GM23338 (cell line): ENCODE measurements around the gene TXNDC9. TPM values are rescaled to one million over a fixed set of nuclear protein-coding genes. Genes with fewer than 3 reads are reported as not detected.
A peak's percentile ranks its signal among the peaks of the same experiment; 100 is the strongest.

Experiments
- ATAC-seq: fragments of 200-7000 bp; cut with Tn5 transposase; 3 replicates; pipeline ENCODE4 v1.9.1; 2020
- DNase-seq: peaks from one replicate; pipeline ENCODE4 v3.0.0-alpha.2; 2015; ENCODE audit warnings: low spot score
- H2AFZ ChIP-seq: fragments of 200-600 bp; sonication (generic); 2 replicates; pipeline ENCODE4 v1.8.0; 2016; ENCODE audit warnings: antibody characterized with exemption, mild to moderate bottlenecking, moderate library complexity
- H3F3A ChIP-seq: fragments of 200-600 bp; sonication (generic); replicated peaks from 2 replicates; pipeline ENCODE4 v1.8.0; 2017; ENCODE audit warnings: antibody characterized with exemption, mixed run types, low read depth
- H3K27ac ChIP-seq: fragments of 200-600 bp; sonication (generic); 2 replicates; pipeline ENCODE4 v1.6.1; 2016; ENCODE audit warnings: low read depth
- H3K27me3 ChIP-seq: fragments of 200-600 bp; sonication (generic); 2 replicates; pipeline ENCODE4 v1.8.0; 2016; ENCODE audit warnings: mild to moderate bottlenecking, mixed run types, moderate library complexity; ENCODE audit not compliant: insufficient read depth
- H3K36me3 ChIP-seq: fragments of 200-600 bp; sonication (generic); 2 replicates; pipeline ENCODE4 v1.8.0; 2016; ENCODE audit warnings: mild to moderate bottlenecking; ENCODE audit not compliant: insufficient read depth
- H3K4me1 ChIP-seq: fragments of 200-600 bp; sonication (generic); 2 replicates; pipeline ENCODE4 v1.8.0; 2016; ENCODE audit warnings: mild to moderate bottlenecking, moderate library complexity; ENCODE audit not compliant: insufficient read depth
- H3K4me2 ChIP-seq: fragments of 200-600 bp; sonication (generic); 2 replicates; pipeline ENCODE4 v1.7.1; 2017; ENCODE audit warnings: mixed run types
- H3K4me3 ChIP-seq: fragments of 200-600 bp; sonication (generic); 2 replicates; pipeline ENCODE4 v1.6.1; 2016; ENCODE audit warnings: mixed run types
- H3K79me2 ChIP-seq: fragments of 200-600 bp; sonication (generic); replicated peaks from 2 replicates; pipeline ENCODE4 v1.8.0; 2017; ENCODE audit warnings: mild to moderate bottlenecking; ENCODE audit not compliant: insufficient read depth
- H3K9me2 ChIP-seq: fragments of 200-600 bp; sonication (generic); 2 replicates; pipeline ENCODE4 v1.8.0; 2017; ENCODE audit not compliant: insufficient read depth
- H4K20me1 ChIP-seq: fragments of 200-600 bp; sonication (generic); replicated peaks from 2 replicates; pipeline ENCODE4 v1.8.0; 2017; ENCODE audit warnings: mild to moderate bottlenecking; ENCODE audit not compliant: insufficient read depth
- H3K27ac Mint-ChIP-seq: 2 replicates; pipeline ENCODE4 v1.8.0; 2020; ENCODE audit warnings: inconsistent platforms, mild to moderate bottlenecking, moderate library complexity, mixed read lengths
- H3K27me3 Mint-ChIP-seq: 3 replicates; pipeline ENCODE4 v1.8.0; 2022; ENCODE audit warnings: low read depth, mild to moderate bottlenecking, moderate library complexity, mixed read lengths, inconsistent platforms; ENCODE audit not compliant: insufficient read depth, poor library complexity
- H3K36me3 Mint-ChIP-seq: 3 replicates; pipeline ENCODE4 v1.8.0; 2021; ENCODE audit warnings: low read depth, mild to moderate bottlenecking, inconsistent platforms, moderate library complexity, mixed read lengths
- H3K4me1 Mint-ChIP-seq: 3 replicates; pipeline ENCODE4 v1.8.0; 2020; ENCODE audit warnings: mild to moderate bottlenecking, inconsistent platforms, mixed read lengths
- H3K4me3 Mint-ChIP-seq: 3 replicates; pipeline ENCODE4 v1.8.0; 2021; ENCODE audit warnings: moderate library complexity, mild to moderate bottlenecking, inconsistent platforms, mixed read lengths
- H3K9me3 Mint-ChIP-seq: 3 replicates; pipeline ENCODE4 v1.8.0; 2020; ENCODE audit warnings: moderate library complexity, mild to moderate bottlenecking, inconsistent platforms, mixed read lengths
- CREB1 ChIP-seq: fragments of 250-450 bp; sonication (Bioruptor Pico); IDR thresholded peaks from 2 replicates; pipeline ENCODE4 v1.5.0; 2020; ENCODE audit warnings: low read depth, mild to moderate bottlenecking, moderate library complexity
- EZH2 ChIP-seq: fragments of 200-600 bp; sonication (generic); IDR thresholded peaks from one replicate; pipeline ENCODE4 v1.8.0; 2017; ENCODE audit warnings: antibody characterized with exemption, mild to moderate bottlenecking, low read depth; ENCODE audit not compliant: unreplicated experiment
- JUNB ChIP-seq: IDR thresholded peaks from one replicate; pipeline ENCODE4 v1.6.1; 2016; ENCODE audit warnings: antibody characterized with exemption; ENCODE audit not compliant: unreplicated experiment
- NANOG ChIP-seq: IDR thresholded peaks from 2 replicates; pipeline ENCODE4 v1.6.1; 2016; ENCODE audit warnings: antibody characterized with exemption, borderline replicate concordance
- STAT1 ChIP-seq: IDR thresholded peaks from one replicate; pipeline ENCODE4 v1.6.1; 2016; ENCODE audit warnings: antibody characterized with exemption; ENCODE audit not compliant: unreplicated experiment
- ZNF114 ChIP-seq: fragments of 250-450 bp; sonication (Bioruptor Pico); IDR thresholded peaks from 2 replicates; pipeline ENCODE4 v1.5.0; 2020; ENCODE audit warnings: mild to moderate bottlenecking, moderate library complexity
- ZNF331 ChIP-seq: fragments of 250-450 bp; sonication (Bioruptor Pico); IDR thresholded peaks from 2 replicates; pipeline ENCODE4 v1.5.0; 2020; ENCODE audit warnings: low read depth, mild to moderate bottlenecking, moderate library complexity
- polyA plus RNA-seq: library from polyadenylated mRNA; unstranded; fragments of >200 nt; fragmentation: Nextera tagmentation; extraction: Ambion mirVana; gene quantifications from 2 replicates; pipeline ENCODE4 v1.2.1, GENCODE V29; 2016
- total RNA-seq: library from RNA; depleted of rRNA; stranded (reverse); fragments of >200 nt; shearing (Covaris generic); gene quantifications from 2 replicates; pipeline ENCODE4 v1.2.3, GENCODE V29; 2014
- TF ChIP-seq, protein P1 (sequence below): fragments of 250-450 bp; sonication (Bioruptor Pico); IDR thresholded peaks from 2 replicates; pipeline ENCODE4 v1.5.0; 2020; ENCODE audit warnings: mild to moderate bottlenecking, moderate library complexity
- TF ChIP-seq, protein P2 (sequence below), 2 experiments: fragments of 200-600 bp in 1 of 2; sonication (generic) in 1 of 2; conservative IDR thresholded peaks; 2 replicates each; pipeline versions ENCODE4 v1.5.1 to v1.6.1; 2016 to 2017; ENCODE audit warnings: antibody characterized with exemption in 2 of 2, low read depth in 2 of 2, mild to moderate bottlenecking in 2 of 2, moderate library complexity in 1 of 2

Gene TXNDC9
- total and polyA plus RNA-seq, 2 experiments from 2014 or later = 54.4 to 67.4 TPM

DNA sequence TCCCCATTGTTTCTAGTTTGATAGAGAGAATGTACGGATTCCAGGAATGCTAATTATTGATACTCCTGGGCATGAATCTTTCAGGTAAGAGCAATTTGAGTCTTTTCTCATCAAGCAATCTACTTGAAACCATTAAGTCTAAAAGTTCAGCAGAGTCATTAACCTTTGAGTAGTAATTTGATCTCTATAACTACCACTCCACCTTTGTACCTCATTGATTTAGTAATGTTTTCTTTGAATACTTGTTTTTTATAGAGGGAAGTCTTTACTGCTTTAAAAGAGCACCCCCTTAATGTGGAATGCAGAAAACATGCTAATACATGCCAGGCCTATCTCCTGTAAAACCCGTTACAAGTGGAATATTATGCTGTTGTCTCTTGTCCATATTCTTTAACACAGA is 46.0 kb upstream of the TXNDC9 start (continued):
- TF ChIP-seq, protein P1, sequence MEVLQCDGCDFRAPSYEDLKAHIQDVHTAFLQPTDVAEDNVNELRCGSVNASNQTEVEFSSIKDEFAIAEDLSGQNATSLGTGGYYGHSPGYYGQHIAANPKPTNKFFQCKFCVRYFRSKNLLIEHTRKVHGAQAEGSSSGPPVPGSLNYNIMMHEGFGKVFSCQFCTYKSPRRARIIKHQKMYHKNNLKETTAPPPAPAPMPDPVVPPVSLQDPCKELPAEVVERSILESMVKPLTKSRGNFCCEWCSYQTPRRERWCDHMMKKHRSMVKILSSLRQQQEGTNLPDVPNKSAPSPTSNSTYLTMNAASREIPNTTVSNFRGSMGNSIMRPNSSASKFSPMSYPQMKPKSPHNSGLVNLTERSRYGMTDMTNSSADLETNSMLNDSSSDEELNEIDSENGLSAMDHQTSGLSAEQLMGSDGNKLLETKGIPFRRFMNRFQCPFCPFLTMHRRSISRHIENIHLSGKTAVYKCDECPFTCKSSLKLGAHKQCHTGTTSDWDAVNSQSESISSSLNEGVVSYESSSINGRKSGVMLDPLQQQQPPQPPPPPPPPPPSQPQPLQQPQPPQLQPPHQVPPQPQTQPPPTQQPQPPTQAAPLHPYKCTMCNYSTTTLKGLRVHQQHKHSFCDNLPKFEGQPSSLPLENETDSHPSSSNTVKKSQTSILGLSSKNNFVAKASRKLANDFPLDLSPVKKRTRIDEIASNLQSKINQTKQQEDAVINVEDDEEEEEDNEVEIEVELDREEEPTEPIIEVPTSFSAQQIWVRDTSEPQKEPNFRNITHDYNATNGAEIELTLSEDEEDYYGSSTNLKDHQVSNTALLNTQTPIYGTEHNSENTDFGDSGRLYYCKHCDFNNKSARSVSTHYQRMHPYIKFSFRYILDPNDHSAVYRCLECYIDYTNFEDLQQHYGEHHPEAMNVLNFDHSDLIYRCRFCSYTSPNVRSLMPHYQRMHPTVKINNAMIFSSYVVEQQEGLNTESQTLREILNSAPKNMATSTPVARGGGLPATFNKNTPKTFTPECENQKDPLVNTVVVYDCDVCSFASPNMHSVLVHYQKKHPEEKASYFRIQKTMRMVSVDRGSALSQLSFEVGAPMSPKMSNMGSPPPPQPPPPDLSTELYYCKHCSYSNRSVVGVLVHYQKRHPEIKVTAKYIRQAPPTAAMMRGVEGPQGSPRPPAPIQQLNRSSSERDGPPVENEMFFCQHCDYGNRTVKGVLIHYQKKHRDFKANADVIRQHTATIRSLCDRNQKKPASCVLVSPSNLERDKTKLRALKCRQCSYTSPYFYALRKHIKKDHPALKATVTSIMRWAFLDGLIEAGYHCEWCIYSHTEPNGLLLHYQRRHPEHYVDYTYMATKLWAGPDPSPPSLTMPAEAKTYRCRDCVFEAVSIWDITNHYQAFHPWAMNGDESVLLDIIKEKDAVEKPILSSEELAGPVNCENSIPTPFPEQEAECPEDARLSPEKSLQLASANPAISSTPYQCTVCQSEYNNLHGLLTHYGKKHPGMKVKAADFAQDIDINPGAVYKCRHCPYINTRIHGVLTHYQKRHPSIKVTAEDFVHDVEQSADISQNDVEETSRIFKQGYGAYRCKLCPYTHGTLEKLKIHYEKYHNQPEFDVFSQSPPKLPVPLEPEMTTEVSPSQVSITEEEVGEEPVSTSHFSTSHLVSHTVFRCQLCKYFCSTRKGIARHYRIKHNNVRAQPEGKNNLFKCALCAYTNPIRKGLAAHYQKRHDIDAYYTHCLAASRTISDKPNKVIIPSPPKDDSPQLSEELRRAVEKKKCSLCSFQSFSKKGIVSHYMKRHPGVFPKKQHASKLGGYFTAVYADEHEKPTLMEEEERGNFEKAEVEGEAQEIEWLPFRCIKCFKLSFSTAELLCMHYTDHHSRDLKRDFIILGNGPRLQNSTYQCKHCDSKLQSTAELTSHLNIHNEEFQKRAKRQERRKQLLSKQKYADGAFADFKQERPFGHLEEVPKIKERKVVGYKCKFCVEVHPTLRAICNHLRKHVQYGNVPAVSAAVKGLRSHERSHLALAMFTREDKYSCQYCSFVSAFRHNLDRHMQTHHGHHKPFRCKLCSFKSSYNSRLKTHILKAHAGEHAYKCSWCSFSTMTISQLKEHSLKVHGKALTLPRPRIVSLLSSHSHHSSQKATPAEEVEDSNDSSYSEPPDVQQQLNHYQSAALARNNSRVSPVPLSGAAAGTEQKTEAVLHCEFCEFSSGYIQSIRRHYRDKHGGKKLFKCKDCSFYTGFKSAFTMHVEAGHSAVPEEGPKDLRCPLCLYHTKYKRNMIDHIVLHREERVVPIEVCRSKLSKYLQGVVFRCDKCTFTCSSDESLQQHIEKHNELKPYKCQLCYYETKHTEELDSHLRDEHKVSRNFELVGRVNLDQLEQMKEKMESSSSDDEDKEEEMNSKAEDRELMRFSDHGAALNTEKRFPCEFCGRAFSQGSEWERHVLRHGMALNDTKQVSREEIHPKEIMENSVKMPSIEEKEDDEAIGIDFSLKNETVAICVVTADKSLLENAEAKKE (CRISPR knock-in tag) = no peak
- TF ChIP-seq JUNB = no peak
- no peak for TF ChIP-seq CREB1 (CRISPR knock-in tag)
- no peak for TF ChIP-seq NANOG
- TF ChIP-seq, protein P2, sequence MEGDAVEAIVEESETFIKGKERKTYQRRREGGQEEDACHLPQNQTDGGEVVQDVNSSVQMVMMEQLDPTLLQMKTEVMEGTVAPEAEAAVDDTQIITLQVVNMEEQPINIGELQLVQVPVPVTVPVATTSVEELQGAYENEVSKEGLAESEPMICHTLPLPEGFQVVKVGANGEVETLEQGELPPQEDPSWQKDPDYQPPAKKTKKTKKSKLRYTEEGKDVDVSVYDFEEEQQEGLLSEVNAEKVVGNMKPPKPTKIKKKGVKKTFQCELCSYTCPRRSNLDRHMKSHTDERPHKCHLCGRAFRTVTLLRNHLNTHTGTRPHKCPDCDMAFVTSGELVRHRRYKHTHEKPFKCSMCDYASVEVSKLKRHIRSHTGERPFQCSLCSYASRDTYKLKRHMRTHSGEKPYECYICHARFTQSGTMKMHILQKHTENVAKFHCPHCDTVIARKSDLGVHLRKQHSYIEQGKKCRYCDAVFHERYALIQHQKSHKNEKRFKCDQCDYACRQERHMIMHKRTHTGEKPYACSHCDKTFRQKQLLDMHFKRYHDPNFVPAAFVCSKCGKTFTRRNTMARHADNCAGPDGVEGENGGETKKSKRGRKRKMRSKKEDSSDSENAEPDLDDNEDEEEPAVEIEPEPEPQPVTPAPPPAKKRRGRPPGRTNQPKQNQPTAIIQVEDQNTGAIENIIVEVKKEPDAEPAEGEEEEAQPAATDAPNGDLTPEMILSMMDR (conservative IDR thresholded peaks at IDR 0.05; ENCODE audit: low read depth in 2 of 2) = no peak

DNA sequence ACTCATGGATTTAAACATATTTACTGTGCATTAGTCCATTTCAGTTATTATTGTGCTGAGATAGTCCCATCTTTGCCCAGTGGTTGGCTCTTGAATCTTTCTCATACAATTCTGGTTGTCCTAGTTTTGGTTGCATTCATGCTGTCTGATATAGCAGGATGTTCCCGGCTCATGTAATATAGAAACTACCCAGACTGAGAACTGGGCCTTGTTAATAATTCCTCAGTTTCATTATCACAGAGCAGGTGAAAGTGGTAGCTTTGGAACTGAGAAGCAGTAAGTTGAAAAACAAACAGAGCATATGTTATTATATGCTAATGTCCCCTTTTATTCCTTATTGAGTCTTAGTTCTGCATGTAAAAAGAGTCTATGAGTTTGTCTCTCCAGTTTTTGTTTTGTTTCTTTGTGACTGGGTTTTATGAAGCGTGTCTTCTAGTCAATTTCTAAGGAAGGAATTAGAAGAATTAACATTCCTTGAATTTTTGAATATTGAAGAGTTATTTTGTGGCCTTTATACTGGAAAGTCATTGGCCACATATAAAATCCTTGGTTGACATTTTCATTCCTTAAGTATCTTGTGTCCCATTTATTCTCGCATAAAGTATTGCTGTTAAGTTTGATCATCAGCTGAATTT is 44.4 kb upstream of the TXNDC9 start:
- H3K36me3 Mint-ChIP-seq = peaks cover 78% of the 10 kb centered on the region
- no peaks in the 10 kb centered on the region for H3K9me3 Mint-ChIP-seq
- Histone ChIP-seq H4K20me1 (no peaks in the 10 kb centered on the region), H3K27me3 (no peaks in the 10 kb centered on the region), H3K4me2 (peak overlapping the region; percentile 44), H3K36me3 (peaks cover 8% of the 10 kb centered on the region), H3F3A (no peaks in the 10 kb centered on the region), H3K9me2 (no peaks in the 10 kb centered on the region), H2AFZ (no peak overlapping the region), H3K27ac (no peak overlapping the region), H3K4me1 (peaks cover 4% of the 10 kb centered on the region; the same call in 1 of the 2 replicates), H3K79me2 (no peaks in the 10 kb centered on the region), H3K4me3 (no peak overlapping the region)
- no peak overlapping the region for H3K4me3 Mint-ChIP-seq
- peaks cover 8% of the 10 kb centered on the region; the same call in 2 of the 3 replicates for H3K4me1 Mint-ChIP-seq
- DNase-seq (peak; percentile 29), ATAC-seq (no peak)
- peak overlapping the region; percentile 85 for H3K27ac Mint-ChIP-seq
- no peaks in the 10 kb centered on the region for H3K27me3 Mint-ChIP-seq
- TF ChIP-seq ZNF114 = no peak
- TF ChIP-seq NANOG = no peak
- no peak for TF ChIP-seq ZNF331 (CRISPR knock-in tag)
- TF ChIP-seq EZH2 = no peak
- TF ChIP-seq JUNB = no peak
- TF ChIP-seq STAT1 = no peak
